CD14-positive monocyte (primary cell): ENCODE data around the gene GAB1. TPM values are rescaled to one million over a fixed set of nuclear protein-coding genes. Genes with fewer than 3 reads are reported as not detected.

ENCODE experiments used
- DNase-seq, 3 donors: peaks; one replicate each; pipeline ENCODE4 v3.0.0-alpha.2; 2011 to 2022
- H2AFZ ChIP-seq: 2 replicates; pipeline ENCODE4 v1.6.0; 2012; ENCODE audit warnings: mild to moderate bottlenecking, low read depth, low read length, inconsistent platforms; ENCODE audit not compliant: insufficient read depth, poor library complexity, severe bottlenecking
- H3K27ac ChIP-seq, 2 donors: 1 replicate in 1 of 2; 2 replicates in 1 of 2; pipeline ENCODE4 v1.5.1; 2012 to 2013; ENCODE audit warnings: low read length in 2 of 2, control low read depth in 1 of 2, inconsistent platforms in 1 of 2, low read depth in 1 of 2, mild to moderate bottlenecking in 1 of 2
- H3K27me3 ChIP-seq, 2 donors: one replicate each; pipeline versions ENCODE4 v1.6.0 to v1.6.1; 2011 to 2013; ENCODE audit warnings: low read length in 2 of 2; ENCODE audit not compliant: control insufficient read depth in 2 of 2, insufficient read depth in 2 of 2
- H3K36me3 ChIP-seq, 2 donors: replicated peaks in 1 of 2; 1 replicate in 1 of 2; 2 replicates in 1 of 2; pipeline versions ENCODE4 v1.5.1 to v1.6.1; 2012 to 2013; ENCODE audit warnings: low read length in 2 of 2, control low read depth in 1 of 2, inconsistent platforms in 1 of 2, mild to moderate bottlenecking in 1 of 2; ENCODE audit not compliant: insufficient read depth in 2 of 2, control insufficient read depth in 1 of 2
- H3K4me1 ChIP-seq, 2 donors: 1 replicate in 1 of 2; 2 replicates in 1 of 2; pipeline versions ENCODE4 v1.5.1 to v1.6.1; 2012 to 2013; ENCODE audit warnings: low read length in 2 of 2, control low read depth in 1 of 2, inconsistent platforms in 1 of 2, mild to moderate bottlenecking in 1 of 2, moderate library complexity in 1 of 2; ENCODE audit not compliant: insufficient read depth in 2 of 2, control insufficient read depth in 1 of 2
- H3K4me2 ChIP-seq: replicated peaks from 2 replicates; pipeline ENCODE3; 2012; ENCODE audit warnings: low read length, moderate library complexity, mild to moderate bottlenecking; ENCODE audit not compliant: poor library complexity, severe bottlenecking; ENCODE audit errors: extremely low read depth
- H3K4me3 ChIP-seq, 3 experiments: fragments of 200-600 bp in 1 of 3; sonication (generic) in 1 of 3; replicated peaks in 1 of 3; 1 replicate in 2 of 3; 2 replicates in 1 of 3; pipeline ENCODE4 v1.5.1; 2011 to 2013; ENCODE audit warnings: low read length in 3 of 3, mild to moderate bottlenecking in 3 of 3, control low read depth in 2 of 3, low read depth in 2 of 3, inconsistent platforms in 1 of 3, moderate library complexity in 1 of 3
- H3K79me2 ChIP-seq: 2 replicates; pipeline ENCODE4 v1.6.0; 2012; ENCODE audit warnings: mild to moderate bottlenecking, control low read depth, inconsistent platforms, low read length, moderate library complexity; ENCODE audit not compliant: insufficient read depth
- H3K9ac ChIP-seq: 2 replicates; pipeline ENCODE4 v1.6.0; 2017; ENCODE audit warnings: low read length, mild to moderate bottlenecking; ENCODE audit not compliant: insufficient read depth, poor library complexity, severe bottlenecking
- H3K9me3 ChIP-seq, 2 donors: replicated peaks in 1 of 2; 1 replicate in 1 of 2; 2 replicates in 1 of 2; pipeline versions ENCODE4 v1.5.1 to v1.6.1; 2012 to 2013; ENCODE audit warnings: low read length in 2 of 2, control low read depth in 1 of 2; ENCODE audit not compliant: control insufficient read depth in 1 of 2, insufficient read depth in 1 of 2
- H4K20me1 ChIP-seq: 2 replicates; pipeline ENCODE4 v1.6.0; 2012; ENCODE audit warnings: mild to moderate bottlenecking, low read length, control low read depth, moderate library complexity; ENCODE audit not compliant: insufficient read depth
- H3K27ac Mint-ChIP-seq, 7 donors: one replicate each; pipeline ENCODE4 v1.8.0; 2020; ENCODE audit warnings: mild to moderate bottlenecking in 7 of 7, mixed read lengths in 7 of 7, moderate library complexity in 6 of 7, inconsistent platforms in 2 of 7
- H3K27me3 Mint-ChIP-seq, 3 donors: one replicate each; pipeline ENCODE4 v1.8.0; 2021 to 2022; ENCODE audit warnings: low read depth in 3 of 3, mild to moderate bottlenecking in 3 of 3, mixed read lengths in 3 of 3, moderate library complexity in 3 of 3, inconsistent platforms in 1 of 3
- H3K36me3 Mint-ChIP-seq, 2 donors: one replicate each; pipeline ENCODE4 v1.8.0; 2020; ENCODE audit warnings: mixed read lengths in 2 of 2, inconsistent platforms in 1 of 2, mild to moderate bottlenecking in 1 of 2
- H3K4me1 Mint-ChIP-seq: one replicate; pipeline ENCODE4 v1.8.0; 2020; ENCODE audit warnings: mild to moderate bottlenecking, mixed read lengths
- H3K4me3 Mint-ChIP-seq, 2 donors: one replicate each; pipeline ENCODE4 v1.8.0; 2020; ENCODE audit warnings: mild to moderate bottlenecking in 2 of 2, mixed read lengths in 2 of 2, moderate library complexity in 1 of 2
- H3K9me3 Mint-ChIP-seq, 7 donors: one replicate each; pipeline ENCODE4 v1.8.0; 2020 to 2022; ENCODE audit warnings: mixed read lengths in 7 of 7, mild to moderate bottlenecking in 6 of 7, moderate library complexity in 6 of 7, inconsistent platforms in 2 of 7
- CTCF ChIP-seq: fragments of 200-600 bp; IDR thresholded peaks from one replicate; pipeline ENCODE4 v1.8.0; 2022; ENCODE audit warnings: antibody characterized with exemption, mild to moderate bottlenecking
- whole genome bisulfite sequencing: methylation state at CpG from one replicate; pipeline ENCODE4 v1.1.5; 2013; ENCODE audit warnings: missing lambda C conversion rate; ENCODE audit not compliant: insufficient coverage; 5-methylcytosine and 5-hydroxymethylcytosine counted together
- intact Hi-C, 2 donors: fragments of 100-400 bp; cut with micrococcal nuclease; formaldehyde crosslinking; loops; one replicate each; pipeline versions ENCODE4 v1.15.0 to v1.15.1; 2023
- polyA plus RNA-seq, 3 donors: library from polyadenylated mRNA; depleted of rRNA in 1 of 3; unstranded in 2 of 3; stranded (reverse) in 1 of 3; fragments of 300-500 nt in 2 of 3; fragments of >200 nt in 1 of 3; fragmentation: Illumina TruSeq in 2 of 3; gene quantifications; 1 replicate in 2 of 3; 2 replicates in 1 of 3; pipeline ENCODE4 v1.2.3, GENCODE V29; 2012 to 2021

The GAB1 gene
- polyA plus RNA-seq, 3 donors, result 0.55 to 7.3 (median 0.69) TPM

- Mint-ChIP-seq H3K4me1 (peaks cover 50% of the 10 kb centered on the region), H3K4me3 (no peak overlapping the region), H3K9me3 (no peaks in the 10 kb centered on the region), H3K27me3 (no peaks in the 10 kb centered on the region), H3K36me3 (peaks cover 4 to 5% of the 10 kb centered on the region in 2 donors), H3K27ac (no peak overlapping the region)
- TF ChIP-seq CTCF, result no peak
- no peaks in the 10 kb centered on the region for H3K36me3 ChIP-seq
- intact Hi-C loops, result no loop called here
- H2AFZ ChIP-seq, result no peak overlapping the region
- peaks cover 72% of the 10 kb centered on the region for H4K20me1 ChIP-seq
- peaks cover 33% of the 10 kb centered on the region for H3K79me2 ChIP-seq
- no peak overlapping the region for H3K4me2 ChIP-seq
- peaks cover 21 to 25% of the 10 kb centered on the region in 2 donors for H3K4me1 ChIP-seq
- no peaks in the 10 kb centered on the region for H3K9me3 ChIP-seq
- H3K4me3 ChIP-seq, result no peak overlapping the region
- H3K27ac ChIP-seq, result no peak overlapping the region
- H3K27me3 ChIP-seq, result no peaks in the 10 kb centered on the region
- H3K9ac ChIP-seq, result no peak overlapping the region
- WGBS, result 100% methylated on average over 1 of the region's 3 CpGs
- DNase-seq, result no peak
Measured at GRCh38 chr4:143380629-143381028, 44.0 kb downstream of the GAB1 start.

DNA sequence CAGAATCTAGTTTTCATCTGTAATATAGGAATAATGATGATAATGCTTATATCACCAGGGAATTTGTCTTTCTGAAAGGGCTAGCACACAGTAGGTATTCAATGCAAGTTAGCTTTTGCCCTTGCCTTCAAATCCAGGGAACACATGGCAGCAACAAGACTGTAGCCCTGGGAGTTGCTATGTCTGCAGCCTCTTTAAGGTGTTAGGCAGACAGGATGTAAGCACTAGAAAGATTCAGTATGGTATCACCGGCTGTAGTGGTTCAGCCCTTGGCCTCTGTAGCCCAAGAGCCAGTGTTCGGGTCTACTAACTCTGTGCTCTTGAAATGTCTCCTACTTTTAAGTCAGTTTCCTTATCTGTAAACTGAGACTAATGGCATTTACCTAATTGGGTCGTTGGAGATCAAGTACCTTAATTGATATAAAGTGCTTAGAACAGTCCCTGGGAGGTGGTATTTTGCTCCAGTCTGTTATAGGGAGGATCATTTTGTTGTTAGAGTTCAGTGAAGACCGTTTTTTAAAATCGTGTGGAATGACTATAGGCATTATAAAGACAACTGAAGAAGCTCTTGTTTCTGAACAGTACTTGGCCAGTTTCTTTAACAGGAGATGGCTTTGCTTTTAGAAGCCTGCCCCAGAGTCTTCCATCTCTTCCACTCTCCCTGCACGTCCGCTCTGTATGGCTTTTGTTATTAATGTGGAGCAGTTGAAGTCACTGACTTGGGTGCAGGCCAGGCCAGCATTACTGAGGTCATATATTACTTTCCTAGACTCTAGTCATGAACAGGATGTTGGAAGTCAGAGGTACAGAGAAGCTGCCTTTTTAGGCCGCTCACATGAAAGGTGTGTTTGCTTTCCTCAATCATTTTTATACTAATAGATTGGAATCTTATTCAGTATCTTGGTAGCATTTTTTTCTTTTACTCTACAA is 44.8 kb downstream of the GAB1 start:
- Histone ChIP-seq H3K79me2 (peaks cover 27% of the 10 kb centered on the region), H2AFZ (no peak overlapping the region), H3K27ac (no peak overlapping the region), H3K9ac (no peak overlapping the region), H3K27me3 (no peaks in the 10 kb centered on the region), H4K20me1 (peaks cover 64% of the 10 kb centered on the region), H3K4me1 (peaks cover 21 to 25% of the 10 kb centered on the region in 2 donors), H3K4me3 (no peak overlapping the region), H3K9me3 (no peaks in the 10 kb centered on the region), H3K36me3 (no peaks in the 10 kb centered on the region), H3K4me2 (no peak overlapping the region)
- H3K4me1 Mint-ChIP-seq, result peaks cover 44% of the 10 kb centered on the region
- H3K9me3 Mint-ChIP-seq, result no peaks in the 10 kb centered on the region
- no peak overlapping the region for H3K4me3 Mint-ChIP-seq
- DNase-seq, result no peak
- H3K27ac Mint-ChIP-seq, result peak overlapping the region in 2 of 7 donors; percentile 12 to 70
- H3K27me3 Mint-ChIP-seq, result no peaks in the 10 kb centered on the region
- no peak for TF ChIP-seq CTCF
- intact Hi-C loops, result no loop called here
- H3K36me3 Mint-ChIP-seq, result peaks cover 4 to 5% of the 10 kb centered on the region in 2 donors
- 62% methylated on average over 2 of the region's 8 CpGs for WGBS
